Measurements from ENCODE around the gene REX1BD. TPM values are rescaled to one million over a fixed set of nuclear protein-coding genes. Genes with fewer than 3 reads are reported as not detected.
A peak's percentile ranks its signal among the peaks of the same experiment; 100 is the strongest.
"Not testable (repeated sequence)": the region's sequence is repeated elsewhere in the genome, so short reads cannot be mapped to it uniquely, and the experiment has no call there.

REX1BD gene
- 125 and 132 TPM in 2 replicates for total RNA-seq (2014; rRNA removed; shearing (Covaris generic))

GRCh38 chr19:18588611-18589379 lies at the start of gene REX1BD:
REX1BD (plus strand) TSS chr19:18588798; CDS start chr19:18588802, 4 bp downstream.
- peak; percentile 74 for DNase-seq (ENCODE audit: low spot score)

DNA sequence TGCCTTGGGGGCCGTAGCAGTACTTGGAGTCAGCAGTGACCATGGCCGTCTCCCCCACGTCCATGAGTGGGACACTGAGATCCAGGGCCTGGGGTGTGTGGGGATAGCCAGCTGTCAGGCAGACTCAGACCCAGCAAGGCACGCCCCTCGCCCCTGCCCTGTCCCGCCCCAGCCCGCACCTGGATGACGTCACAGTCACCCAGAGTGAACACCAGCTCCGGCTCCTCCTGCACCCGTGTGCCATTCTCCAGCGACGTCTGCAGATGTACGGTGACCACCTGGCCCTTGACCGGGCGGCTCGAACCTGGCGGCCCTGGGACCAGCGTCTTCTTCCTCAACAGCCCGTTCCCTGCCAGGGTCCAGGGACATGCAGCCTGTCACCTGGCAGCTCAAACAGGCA lies 49.2 kb upstream of the REX1BD start:
- DNase-seq (ENCODE audit: low spot score): no peak

DNA sequence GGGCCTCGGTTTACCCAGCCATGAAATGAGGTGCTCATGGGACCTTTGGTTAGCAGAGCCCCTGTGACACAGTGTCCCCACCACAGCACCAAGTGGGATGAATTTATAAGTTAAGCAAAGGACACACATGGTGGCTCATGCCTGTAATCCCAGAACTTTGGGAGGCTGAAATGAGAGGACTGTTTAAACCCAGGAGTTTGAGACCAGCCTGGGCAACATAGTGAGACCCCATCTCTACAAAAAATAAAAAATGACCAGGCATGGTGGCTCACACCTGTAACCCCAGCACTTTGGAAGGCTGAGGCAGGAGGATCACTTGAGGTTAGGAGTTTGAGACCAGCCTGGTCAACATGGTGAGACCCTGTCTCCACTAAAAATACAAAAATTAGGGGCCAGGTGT lies 48.4 kb upstream of the REX1BD start:
- not testable (repeated sequence) for DNase-seq (ENCODE audit: low spot score)

GRCh38 chr19:18541258-18541991 lies 47.2 kb upstream of the REX1BD start:
- no peak for DNase-seq (ENCODE audit: low spot score)

- DNase-seq (ENCODE audit: low spot score): no peak
Observed at GRCh38 chr19:18541992-18542940, 46.3 kb upstream of the REX1BD start.

- peak; percentile 77 for DNase-seq (ENCODE audit: low spot score)
Observed at GRCh38 chr19:18542941-18543813, 45.4 kb upstream of the REX1BD start, which contains the start of gene FKBP8. FKBP8 (minus strand) TSS chr19:18543573; CDS start chr19:18541970, 1,603 bp downstream.

- peak; percentile 87 for DNase-seq (ENCODE audit: low spot score)
Observed at GRCh38 chr19:18543814-18544475, 44.7 kb upstream of the REX1BD start.

- DNase-seq (ENCODE audit: low spot score): no peak
Observed at GRCh38 chr19:18551631-18552030, 37.0 kb upstream of the REX1BD start.

DNA sequence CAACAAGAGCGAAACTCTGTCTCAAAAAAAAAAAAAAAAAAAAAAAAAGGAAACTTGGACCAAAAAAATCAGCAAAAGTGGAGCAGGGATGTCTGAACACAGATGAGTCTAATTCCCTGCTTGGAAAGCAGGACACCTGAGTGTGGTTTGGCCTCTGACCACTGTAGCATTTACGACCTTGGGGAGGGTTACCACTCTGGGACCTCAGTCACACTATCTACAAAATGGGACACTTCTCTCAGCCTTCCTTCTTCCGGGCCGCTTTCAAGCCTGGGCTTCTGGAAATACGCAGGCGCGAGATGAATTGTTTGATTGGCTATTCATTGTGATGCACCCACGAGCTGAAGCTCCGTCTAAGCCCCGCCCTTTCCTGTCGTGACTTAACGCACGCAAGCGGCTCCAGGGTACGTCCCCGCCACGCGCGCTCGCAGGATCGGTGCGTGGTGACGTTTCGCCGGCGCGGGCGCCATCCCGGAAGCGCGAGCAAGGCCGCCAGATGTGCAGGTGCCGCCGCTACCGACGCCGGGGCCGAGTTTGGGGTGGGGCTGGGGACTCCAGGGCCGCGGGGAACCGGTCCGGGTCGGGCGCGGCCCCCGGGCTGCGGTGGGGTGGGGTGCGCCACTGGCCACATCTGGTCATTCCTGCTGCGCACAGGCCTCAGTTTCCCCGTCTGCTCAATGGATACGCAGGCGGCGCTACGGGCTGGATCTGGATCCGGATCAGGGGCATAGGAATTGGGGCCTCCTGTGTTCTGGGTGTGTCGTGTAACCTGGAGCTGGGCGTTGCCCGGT lies 31.0 kb upstream of the REX1BD start, which contains the start of gene KXD1:
KXD1 (plus strand) TSS at position 460 of the 791 bp plus-strand sequence. CDS start 4,187 bp downstream, outside the sequence.
- peak; percentile 90 for DNase-seq (ENCODE audit: low spot score)

DNA sequence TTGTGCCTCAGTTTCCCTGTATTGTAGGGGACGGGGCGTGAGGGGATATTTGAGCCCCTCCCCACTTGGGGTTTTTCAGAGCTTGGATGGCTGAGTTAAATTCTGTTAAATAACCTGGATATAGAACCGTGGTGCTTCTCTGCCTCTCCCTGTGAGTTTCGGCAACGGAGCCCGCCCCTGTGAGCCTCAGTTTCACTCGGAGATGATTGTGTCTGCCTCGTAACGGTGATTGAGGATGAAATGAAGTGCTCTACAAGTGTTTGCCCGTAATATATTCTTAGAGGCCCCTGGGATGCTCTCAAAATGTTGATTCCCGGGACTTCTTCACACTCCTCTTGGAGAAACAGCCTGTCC lies 30.4 kb upstream of the REX1BD start:
- DNase-seq (ENCODE audit: low spot score): no peak

- no peak for DNase-seq (ENCODE audit: low spot score)
Observed at GRCh38 chr19:18558604-18559003, 30.0 kb upstream of the REX1BD start.

DNA sequence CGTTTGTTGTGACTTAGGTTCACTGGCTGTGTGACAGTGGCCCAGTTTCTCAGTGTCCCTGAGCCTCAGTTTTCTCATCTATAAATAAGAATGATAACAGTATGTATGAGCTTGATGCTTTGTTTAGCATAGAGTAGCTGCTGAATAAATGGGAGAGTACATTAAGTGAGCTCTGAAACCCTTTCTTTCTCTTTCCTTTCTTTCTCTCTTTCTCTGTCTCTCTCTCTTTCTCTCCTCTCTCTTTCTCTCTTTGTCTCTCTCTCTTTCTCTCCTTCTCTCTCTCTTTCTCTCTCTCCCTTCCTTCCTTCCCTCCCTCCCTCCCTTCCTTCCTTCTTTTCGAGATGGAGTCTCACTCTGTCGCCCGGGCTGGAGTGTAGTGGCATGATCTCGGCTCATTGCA lies 28.9 kb upstream of the REX1BD start:
- DNase-seq (ENCODE audit: low spot score): no peak

GRCh38 chr19:18562086-18562485 lies 26.5 kb upstream of the REX1BD start:
- DNase-seq (ENCODE audit: low spot score): no peak

- DNase-seq (ENCODE audit: low spot score): no peak
Observed at GRCh38 chr19:18566953-18567352, 21.6 kb upstream of the REX1BD start.

DNA sequence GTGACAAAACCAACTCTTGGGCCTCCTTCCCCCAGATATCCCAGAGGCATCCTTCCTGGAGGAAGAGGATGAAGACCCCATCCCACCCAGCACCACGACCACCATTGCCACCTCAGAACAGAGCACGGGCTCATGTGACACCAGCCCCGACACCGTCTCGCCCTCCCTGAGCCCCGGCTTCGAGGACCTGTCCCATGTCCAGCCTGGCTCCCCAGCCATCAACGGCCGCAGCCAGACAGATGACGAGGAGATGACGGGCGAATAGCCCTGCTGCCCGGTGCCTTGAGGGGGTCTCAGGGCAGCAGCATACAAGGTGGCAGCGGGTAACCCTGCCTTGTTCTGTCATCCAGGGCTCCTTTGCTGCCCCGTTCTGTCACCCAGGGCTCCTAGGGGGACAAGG lies 20.2 kb upstream of the REX1BD start:
- no peak for DNase-seq (ENCODE audit: low spot score)

DNA sequence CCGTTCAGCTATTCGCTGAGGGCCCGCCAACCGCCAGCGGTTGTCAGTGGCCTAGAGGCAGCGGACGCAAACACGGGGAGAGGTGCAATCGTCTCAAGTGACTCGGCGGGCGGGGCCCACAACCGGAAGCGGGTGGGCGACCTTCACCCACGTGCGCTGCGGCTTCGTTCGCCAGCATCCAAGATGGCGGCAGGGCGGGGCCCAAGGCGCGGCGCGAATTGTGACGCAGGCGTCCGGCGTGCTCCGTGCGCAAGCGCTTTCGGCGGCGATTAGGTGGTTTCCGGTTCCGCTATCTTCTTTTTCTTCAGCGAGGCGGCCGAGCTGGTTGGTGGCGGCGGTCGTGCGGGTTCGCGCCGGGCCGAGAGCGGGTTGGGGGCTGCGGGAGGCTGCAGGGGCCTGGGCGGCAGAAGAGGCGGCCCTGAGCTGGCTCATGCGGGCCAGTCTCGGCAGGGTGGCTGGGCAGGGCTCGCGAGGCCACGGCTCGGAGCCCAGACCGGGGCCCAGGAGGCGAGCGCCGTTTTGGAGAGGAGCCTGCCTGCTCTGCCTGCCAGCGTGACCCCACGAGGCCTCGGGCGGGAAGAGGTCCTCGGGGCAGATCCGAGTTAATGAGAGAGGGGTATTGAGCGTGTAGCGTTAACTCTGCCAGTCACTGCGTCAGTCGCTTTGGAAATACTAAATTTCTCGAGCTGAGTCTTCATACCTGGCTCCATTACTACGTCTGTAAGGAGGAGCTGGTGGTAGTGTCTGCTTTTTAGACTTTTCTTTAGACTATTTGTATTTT lies 16.8 kb upstream of the REX1BD start, which contains the start of gene UBA52:
UBA52 (plus strand) TSS at position 294 of the 781 bp plus-strand sequence. CDS start 1,444 bp downstream, outside the sequence.
- peak; percentile 95 for DNase-seq (ENCODE audit: low spot score)

GRCh38 chr19:18574691-18575291 lies 13.8 kb upstream of the REX1BD start:
- no peak for DNase-seq (ENCODE audit: low spot score)

GRCh38 chr19:18576383-18576782 lies 12.2 kb upstream of the REX1BD start:
- DNase-seq (ENCODE audit: low spot score): no peak

Measured in HT-29 (cell line).